ENCODE results near the gene HOXC12. TPM values are rescaled to one million over a fixed set of nuclear protein-coding genes. Genes with fewer than 3 reads are reported as not detected.

The HOXC12 gene
- total and polyA plus RNA-seq, 12 donors = not detected

DNA sequence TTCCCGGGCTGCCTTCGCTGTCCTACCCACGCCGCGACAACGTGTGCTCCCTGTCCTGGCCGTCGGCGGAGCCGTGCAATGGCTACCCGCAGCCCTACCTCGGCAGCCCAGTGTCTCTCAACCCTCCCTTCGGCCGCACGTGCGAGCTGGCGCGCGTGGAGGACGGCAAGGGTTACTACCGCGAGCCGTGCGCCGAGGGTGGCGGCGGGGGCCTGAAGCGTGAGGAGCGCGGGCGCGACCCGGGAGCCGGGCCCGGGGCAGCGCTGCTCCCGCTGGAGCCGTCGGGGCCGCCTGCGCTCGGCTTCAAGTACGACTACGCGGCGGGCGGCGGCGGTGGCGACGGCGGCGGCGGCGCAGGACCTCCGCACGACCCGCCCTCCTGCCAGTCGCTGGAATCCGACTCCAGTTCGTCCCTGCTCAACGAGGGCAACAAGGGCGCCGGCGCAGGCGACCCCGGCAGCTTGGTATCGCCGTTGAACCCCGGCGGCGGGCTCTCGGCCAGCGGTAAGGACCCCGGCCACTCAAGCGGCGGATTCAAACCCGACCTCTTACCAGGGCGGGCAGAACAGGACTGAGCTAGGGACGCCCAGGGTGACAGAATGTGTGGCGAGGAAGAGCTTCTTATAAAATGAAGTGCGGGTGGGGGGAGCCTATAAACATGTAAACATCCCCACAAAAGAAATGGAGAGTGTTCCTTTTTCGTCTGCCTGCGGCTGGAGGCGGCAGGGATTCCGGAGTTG, 503 bp downstream of the HOXC12 start:
- 5 to 10% (median 6%) methylated on average over 16 to 86 of the region's 86 CpGs for WGBS, 4 donors
- Histone ChIP-seq H3K27ac (no peak overlapping the region), H3K4me1 (replicated peaks in 1 of 2) (peaks cover 0 to 5% of the 10 kb centered on the region in 2 donors), H3K36me3 (replicated peaks in 1 of 2) (no peaks in the 10 kb centered on the region), H3K27me3 (peaks cover 100% of the 10 kb centered on the region), H3K9me3 (replicated peaks in 1 of 3) (no peaks in the 10 kb centered on the region), H3K4me3 (no peak overlapping the region)
- intact Hi-C loops (cut with DNase I) = no loop called here
- DNase-seq = no peak
- no peak for TF ChIP-seq POLR2A (IDR thresholded peaks at IDR 0.05)
- TF ChIP-seq, protein P1, sequence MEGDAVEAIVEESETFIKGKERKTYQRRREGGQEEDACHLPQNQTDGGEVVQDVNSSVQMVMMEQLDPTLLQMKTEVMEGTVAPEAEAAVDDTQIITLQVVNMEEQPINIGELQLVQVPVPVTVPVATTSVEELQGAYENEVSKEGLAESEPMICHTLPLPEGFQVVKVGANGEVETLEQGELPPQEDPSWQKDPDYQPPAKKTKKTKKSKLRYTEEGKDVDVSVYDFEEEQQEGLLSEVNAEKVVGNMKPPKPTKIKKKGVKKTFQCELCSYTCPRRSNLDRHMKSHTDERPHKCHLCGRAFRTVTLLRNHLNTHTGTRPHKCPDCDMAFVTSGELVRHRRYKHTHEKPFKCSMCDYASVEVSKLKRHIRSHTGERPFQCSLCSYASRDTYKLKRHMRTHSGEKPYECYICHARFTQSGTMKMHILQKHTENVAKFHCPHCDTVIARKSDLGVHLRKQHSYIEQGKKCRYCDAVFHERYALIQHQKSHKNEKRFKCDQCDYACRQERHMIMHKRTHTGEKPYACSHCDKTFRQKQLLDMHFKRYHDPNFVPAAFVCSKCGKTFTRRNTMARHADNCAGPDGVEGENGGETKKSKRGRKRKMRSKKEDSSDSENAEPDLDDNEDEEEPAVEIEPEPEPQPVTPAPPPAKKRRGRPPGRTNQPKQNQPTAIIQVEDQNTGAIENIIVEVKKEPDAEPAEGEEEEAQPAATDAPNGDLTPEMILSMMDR (IDR thresholded peaks at IDR 0.05) = no peak

DNA sequence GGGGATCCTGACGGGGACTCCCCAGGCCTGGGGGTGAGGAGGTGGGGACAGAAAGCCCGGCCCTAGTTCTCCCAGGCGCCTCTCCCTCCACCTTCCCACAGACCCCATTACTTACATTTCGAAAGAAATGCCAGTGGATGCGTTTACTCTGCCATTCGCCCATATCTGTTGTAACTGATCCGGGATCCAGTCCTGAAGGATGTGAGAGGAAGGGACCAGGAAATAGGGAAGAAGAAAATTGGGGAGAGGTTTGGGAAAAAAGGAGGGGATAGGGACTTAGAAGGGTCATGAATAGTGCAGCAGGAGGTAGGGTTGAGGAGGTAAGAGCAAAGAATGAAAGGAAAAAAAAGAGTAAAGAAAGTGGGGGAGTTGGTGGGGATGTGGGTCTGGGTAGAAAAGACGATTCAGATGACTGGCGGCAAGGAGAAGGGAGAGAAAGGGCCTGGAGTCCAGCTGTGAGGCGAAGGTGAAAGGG, 1.1 kb downstream of the HOXC12 start:
- no peaks in the 10 kb centered on the region for H3K9me3 ChIP-seq (replicated peaks in 1 of 3)
- no peak for TF ChIP-seq POLR2A (IDR thresholded peaks at IDR 0.05)
- intact Hi-C loops (cut with DNase I) = no loop called here
- H3K4me1 ChIP-seq (replicated peaks in 1 of 2) = peaks cover 0 to 5% of the 10 kb centered on the region in 2 donors
- peaks cover 100% of the 10 kb centered on the region for H3K27me3 ChIP-seq
- WGBS, 4 donors = 10 to 22% (median 12%) methylated on average over 8 to 10 of the region's 10 CpGs
- H3K4me3 ChIP-seq = no peak overlapping the region
- no peaks in the 10 kb centered on the region for H3K36me3 ChIP-seq (replicated peaks in 1 of 2)
- no peak overlapping the region for H3K27ac ChIP-seq
- no peak for DNase-seq

DNA sequence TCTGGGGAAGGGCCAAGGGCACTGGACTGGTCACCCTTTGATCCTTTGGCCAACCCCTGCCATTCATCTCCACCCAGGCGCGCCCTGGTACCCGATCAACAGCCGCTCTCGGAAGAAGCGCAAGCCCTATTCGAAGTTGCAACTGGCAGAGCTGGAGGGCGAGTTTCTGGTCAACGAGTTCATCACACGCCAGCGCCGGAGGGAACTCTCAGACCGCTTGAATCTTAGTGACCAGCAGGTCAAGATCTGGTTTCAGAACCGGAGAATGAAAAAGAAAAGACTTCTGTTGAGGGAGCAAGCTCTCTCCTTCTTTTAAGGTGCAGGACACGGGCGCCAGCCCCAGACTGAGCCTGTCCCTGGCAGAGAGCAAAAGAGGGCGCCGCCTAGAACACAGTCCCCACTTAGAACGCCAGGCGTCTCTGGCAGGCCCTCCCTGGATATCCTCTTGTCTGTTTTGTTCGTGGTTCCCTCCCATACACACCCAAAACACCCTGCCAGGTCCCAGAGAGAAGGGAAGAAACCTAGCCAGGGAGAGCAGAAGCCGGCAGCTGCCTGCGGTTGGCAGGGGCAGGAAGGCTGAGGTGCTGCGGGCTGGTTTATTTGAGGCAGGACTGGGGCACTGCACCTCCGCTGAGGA, 1.7 kb downstream of the HOXC12 start:
- H3K36me3 ChIP-seq (replicated peaks in 1 of 2) = no peaks in the 10 kb centered on the region
- intact Hi-C loops (cut with DNase I) = no loop called here
- no peaks in the 10 kb centered on the region for H3K9me3 ChIP-seq (replicated peaks in 1 of 3)
- H3K27ac ChIP-seq = no peak overlapping the region
- H3K4me3 ChIP-seq = no peak overlapping the region
- 9 to 16% (median 12%) methylated on average over 18 to 25 of the region's 25 CpGs for WGBS, 4 donors
- peaks cover 0 to 1% of the 10 kb centered on the region in 2 donors for H3K4me1 ChIP-seq (replicated peaks in 1 of 2)
- TF ChIP-seq, protein P1 (IDR thresholded peaks at IDR 0.05) = no peak
- TF ChIP-seq POLR2A (IDR thresholded peaks at IDR 0.05) = no peak
- DNase-seq = no peak
- H3K27me3 ChIP-seq = peaks cover 100% of the 10 kb centered on the region

DNA sequence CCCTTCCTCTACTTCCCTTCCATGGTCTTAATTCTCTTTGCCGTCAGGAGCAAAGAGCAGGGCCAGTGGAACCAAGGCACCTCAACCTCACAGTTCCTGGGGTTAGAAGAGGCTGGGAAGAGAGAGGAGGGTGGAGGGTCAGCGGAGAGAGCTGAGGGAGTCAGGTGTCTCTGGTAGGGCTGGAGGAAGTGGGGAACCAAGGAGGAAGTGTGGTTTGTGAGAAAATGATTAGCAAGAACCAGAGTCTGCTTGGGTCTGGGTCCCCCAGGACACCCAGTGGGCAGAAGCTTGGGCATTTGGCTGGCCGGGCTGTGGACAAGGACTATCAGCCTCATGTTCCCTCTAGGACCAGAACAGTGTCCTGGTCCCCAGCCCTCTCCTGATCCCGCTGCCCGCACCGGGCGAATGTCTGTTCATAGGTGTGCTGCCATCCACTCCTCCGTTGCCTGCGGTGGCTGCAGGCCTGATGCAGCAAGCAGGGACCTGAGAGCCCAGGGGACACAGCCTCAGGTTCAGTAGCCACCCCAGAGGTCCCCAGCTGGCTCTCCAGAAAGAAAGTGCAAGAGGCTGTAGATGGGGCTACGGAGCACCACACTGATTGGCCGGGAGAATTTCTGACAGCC, 2.3 kb downstream of the HOXC12 start:
- no peak for DNase-seq
- TF ChIP-seq, protein P1 (IDR thresholded peaks at IDR 0.05) = no peak
- TF ChIP-seq POLR2A (IDR thresholded peaks at IDR 0.05) = no peak
- no peaks in the 10 kb centered on the region for H3K4me1 ChIP-seq (replicated peaks in 1 of 2)
- no peaks in the 10 kb centered on the region for H3K9me3 ChIP-seq (replicated peaks in 1 of 3)
- WGBS, 4 donors = 14 to 31% (median 22%) methylated on average over 2 to 11 of the region's 11 CpGs
- H3K27ac ChIP-seq = no peak overlapping the region
- H3K27me3 ChIP-seq = peaks cover 100% of the 10 kb centered on the region
- no peaks in the 10 kb centered on the region for H3K36me3 ChIP-seq (replicated peaks in 1 of 2)
- no peak overlapping the region for H3K4me3 ChIP-seq
- intact Hi-C loops (cut with DNase I) = no loop called here

Data from adrenal gland (tissue), 12 donors.